ENCODE data around the gene MYOM1.
A peak's percentile ranks its signal among the peaks of the same experiment; 100 is the strongest.

The MYOM1 gene

DNA sequence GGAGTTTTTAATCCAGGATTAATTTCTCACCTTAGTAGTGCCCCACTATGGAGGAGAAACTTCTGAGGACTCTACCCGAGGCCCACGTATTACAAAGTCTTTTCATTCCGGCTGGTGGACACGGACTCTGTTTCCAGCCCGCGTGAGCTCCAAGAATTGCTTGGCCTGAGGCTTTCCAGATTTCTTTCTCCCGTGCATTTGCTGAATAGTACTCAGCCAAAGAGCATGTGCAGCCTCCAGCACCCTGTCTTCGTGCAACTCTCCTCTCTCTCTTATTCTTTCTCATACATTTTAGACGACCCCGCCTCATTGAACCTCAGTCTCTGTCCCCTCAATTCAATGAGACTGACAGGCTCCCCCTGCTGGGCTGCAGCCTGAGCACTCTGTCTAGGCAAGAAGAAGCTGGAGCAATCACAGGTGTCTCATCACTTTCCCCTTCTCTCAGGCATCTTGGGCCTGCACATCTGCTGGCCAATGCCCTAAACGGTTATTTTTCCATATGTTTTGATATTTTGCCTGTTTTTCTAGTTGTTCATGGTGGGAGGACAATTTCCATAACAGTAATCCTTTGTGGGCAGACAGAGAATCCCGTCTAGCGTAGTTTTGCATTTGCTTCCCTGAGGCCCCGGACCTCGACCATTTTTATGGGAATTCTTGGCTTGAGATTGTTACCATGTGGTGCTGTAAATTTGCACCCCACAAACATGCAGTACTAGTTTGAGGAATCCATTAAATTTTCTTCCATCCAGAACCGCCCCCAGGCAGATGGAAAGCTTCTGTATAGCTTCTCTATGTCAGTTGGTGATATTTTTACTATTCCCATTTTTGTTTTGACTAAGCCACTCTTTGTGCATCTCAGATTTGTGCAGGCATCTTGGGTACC lies 156.7 kb downstream of the MYOM1 start:
- TF ChIP-seq, protein P1, sequence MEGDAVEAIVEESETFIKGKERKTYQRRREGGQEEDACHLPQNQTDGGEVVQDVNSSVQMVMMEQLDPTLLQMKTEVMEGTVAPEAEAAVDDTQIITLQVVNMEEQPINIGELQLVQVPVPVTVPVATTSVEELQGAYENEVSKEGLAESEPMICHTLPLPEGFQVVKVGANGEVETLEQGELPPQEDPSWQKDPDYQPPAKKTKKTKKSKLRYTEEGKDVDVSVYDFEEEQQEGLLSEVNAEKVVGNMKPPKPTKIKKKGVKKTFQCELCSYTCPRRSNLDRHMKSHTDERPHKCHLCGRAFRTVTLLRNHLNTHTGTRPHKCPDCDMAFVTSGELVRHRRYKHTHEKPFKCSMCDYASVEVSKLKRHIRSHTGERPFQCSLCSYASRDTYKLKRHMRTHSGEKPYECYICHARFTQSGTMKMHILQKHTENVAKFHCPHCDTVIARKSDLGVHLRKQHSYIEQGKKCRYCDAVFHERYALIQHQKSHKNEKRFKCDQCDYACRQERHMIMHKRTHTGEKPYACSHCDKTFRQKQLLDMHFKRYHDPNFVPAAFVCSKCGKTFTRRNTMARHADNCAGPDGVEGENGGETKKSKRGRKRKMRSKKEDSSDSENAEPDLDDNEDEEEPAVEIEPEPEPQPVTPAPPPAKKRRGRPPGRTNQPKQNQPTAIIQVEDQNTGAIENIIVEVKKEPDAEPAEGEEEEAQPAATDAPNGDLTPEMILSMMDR (IDR thresholded peaks at IDR 0.05; ENCODE audit: control insufficient read depth, extremely low read depth, insufficient read depth) = peak; percentile 64
- no peak overlapping the region for H3K4me3 ChIP-seq (ENCODE audit: low read depth, low read length)
- no peak for DNase-seq (ENCODE audit: low read depth)

DNA sequence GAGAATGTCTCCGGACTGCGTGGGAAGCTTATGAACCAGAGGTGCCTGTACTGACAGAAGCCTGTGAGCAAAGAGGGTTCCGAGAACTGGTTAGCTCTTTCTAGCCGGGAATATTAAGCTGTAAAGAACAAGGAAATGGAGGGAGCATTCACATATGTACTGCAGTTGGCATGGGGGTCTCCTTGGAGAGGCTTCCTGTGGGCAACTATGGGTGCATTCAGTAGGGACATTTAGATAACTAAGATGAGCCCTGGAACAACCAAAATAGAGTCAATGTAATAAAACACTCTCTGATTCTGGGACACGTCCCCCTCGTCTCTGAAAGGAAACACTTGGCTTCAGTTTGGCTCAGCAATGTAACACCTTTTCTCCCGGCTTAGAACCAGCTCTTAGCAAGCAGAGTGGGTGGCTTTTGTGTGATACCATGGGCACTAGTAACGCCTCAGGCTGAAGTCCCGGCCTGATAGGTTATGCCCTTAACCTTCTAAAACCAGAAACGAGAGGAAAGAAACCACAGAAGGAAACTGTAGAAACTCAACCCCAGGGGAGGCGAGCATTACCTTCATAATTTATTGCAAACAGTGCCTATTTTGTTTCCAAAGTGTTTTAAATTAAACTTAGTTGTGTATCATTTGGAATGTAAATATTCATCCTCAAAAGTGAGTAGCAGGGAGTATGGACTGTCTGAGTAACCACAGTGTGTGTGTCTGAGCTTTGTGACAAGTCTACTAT lies 158.0 kb downstream of the MYOM1 start:
- H3K4me3 ChIP-seq (ENCODE audit: low read depth, low read length) = no peak overlapping the region
- DNase-seq (ENCODE audit: low read depth) = no peak
- TF ChIP-seq, protein P1 (IDR thresholded peaks at IDR 0.05; ENCODE audit: control insufficient read depth, extremely low read depth, insufficient read depth) = no peak

DNA sequence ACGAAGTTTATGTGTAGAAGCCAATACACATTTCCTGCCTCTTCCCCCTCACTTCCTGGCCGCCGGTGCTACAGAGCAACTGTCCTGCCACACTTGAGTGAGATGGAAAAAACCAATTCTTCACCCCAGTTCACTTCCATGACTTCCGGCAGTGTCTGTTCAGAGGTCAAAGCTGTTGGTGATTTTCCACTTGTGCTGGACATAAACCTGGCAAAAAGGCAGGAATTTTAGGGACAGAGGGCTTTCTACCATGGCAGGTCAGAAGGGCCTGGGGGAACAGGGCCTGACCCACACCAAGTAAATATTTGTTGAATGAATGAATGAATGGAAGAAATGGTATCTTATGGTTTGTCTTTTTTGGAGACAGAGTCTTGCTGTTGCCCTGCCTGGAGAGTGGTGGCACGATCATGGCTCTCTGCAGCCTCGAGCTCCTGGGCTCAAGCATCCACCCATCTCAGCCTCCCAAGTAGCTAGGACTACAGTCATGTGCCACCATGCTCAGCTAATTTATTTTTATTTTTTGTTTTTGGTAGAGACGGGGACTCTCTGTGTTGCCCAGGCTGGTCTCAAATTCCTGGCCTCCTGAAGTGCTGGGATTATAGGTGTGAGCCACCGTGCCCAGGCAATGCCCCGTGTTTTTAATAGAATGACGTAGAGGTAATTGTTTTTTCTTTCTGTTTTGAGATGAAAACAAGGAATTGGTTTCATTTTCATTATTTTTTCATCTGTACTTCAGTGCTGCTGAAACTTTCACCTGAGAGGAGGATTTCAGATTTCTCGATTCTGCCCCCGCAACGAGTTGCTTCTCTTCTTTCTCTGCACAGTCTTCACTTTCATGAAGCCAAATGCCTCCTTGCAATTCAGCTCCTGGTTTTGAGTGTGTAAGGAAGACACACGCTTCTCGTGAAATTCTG lies 158.8 kb downstream of the MYOM1 start:
- TF ChIP-seq, protein P1 (IDR thresholded peaks at IDR 0.05; ENCODE audit: control insufficient read depth, extremely low read depth, insufficient read depth) = no peak
- no peak for DNase-seq (ENCODE audit: low read depth)
- no peak overlapping the region for H3K4me3 ChIP-seq (ENCODE audit: low read depth, low read length)

DNA sequence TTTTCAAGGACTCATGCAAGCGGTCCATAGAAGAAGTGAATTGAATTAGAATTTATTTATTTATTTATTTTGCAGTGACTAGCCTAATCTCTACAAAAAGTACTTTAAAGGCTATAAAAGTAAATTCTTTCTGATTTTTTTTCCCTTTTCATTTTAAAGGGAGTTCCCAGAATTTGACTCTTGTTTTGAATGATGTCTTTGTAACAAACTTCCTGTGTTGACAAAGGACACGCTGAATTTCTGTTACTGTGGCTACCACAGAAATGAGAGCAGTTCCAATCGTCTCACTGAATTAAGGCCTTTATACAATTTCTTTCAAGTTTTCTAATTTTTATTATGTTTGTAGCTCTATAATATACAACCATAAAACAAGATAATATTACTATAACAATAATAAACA lies 160.5 kb downstream of the MYOM1 start:
- H3K4me3 ChIP-seq (ENCODE audit: low read depth, low read length) = no peak overlapping the region
- TF ChIP-seq, protein P1 (IDR thresholded peaks at IDR 0.05; ENCODE audit: control insufficient read depth, extremely low read depth, insufficient read depth) = no peak
- no peak for DNase-seq (ENCODE audit: low read depth)

DNA sequence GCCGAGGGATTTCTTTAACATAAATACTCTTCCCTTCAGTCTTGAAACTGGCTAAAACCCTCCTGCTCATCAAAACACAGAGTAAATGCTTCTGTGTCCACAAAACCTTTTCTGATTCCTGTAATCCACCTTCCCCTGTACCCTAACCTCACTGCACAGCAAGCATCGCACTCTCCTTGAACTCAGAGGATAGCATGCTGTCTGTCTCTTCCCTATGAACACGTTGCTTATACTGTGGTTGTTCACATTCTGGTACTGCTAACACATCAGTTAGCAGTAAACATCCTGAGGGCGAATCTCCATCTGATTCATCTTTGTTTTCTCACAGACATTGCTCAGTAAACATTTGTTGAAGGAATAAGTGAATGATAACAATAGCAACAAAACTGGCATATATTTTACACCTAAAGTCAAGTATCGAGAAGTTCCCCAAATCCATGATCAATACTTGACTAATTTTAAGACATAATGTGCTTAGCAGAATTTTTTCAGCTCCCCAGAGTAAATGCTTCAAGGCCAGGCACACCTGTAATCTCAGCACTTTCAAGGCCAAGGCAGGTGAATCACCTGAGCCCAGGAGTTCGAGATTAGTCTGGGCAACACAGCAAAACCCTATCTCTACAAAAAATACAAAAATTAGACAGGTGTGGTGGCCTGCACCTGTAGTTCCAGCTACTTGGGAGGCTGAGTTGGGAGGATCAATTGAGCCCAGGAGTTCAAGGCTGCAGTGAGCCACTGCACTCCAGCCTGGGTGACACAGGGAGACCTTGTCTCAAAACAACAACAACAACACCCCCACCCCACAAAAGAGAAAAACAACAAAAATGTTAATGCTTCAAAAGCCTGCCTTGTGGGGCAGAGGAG lies 161.2 kb downstream of the MYOM1 start:
- TF ChIP-seq, protein P1 (IDR thresholded peaks at IDR 0.05; ENCODE audit: control insufficient read depth, extremely low read depth, insufficient read depth) = no peak
- no peak for DNase-seq (ENCODE audit: low read depth)
- H3K4me3 ChIP-seq (ENCODE audit: low read depth, low read length) = no peak overlapping the region

DNA sequence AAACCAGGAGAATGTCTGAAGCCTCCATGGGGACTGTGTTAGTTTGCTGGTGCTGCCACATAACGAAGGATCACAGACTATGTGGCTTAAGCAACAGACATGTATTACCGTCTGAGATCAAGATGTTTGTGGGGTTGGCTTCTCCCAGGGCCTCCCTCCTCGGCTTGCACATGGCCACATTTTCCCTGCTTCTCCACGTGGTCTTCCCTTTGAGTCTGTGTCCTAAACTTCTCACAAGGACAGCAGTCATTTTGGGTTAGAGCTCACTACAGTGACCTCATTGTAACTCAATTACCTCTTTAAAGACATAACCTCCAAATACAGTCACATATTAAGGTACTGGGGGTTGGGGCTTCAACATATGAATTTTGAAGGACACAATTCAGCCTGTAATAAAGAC lies 162.2 kb downstream of the MYOM1 start:
- no peak overlapping the region for H3K4me3 ChIP-seq (ENCODE audit: low read depth, low read length)
- TF ChIP-seq, protein P1 (IDR thresholded peaks at IDR 0.05; ENCODE audit: control insufficient read depth, extremely low read depth, insufficient read depth) = no peak
- DNase-seq (ENCODE audit: low read depth) = no peak
